H1 (cell line): ENCODE results near the gene PDE9A. TPM values are rescaled to one million over a fixed set of nuclear protein-coding genes. Genes with fewer than 3 reads are reported as not detected.

ENCODE experiments used
- CTCF ChIA-PET: fragments of 300-600 bp; sonication (Branson Sonifier 250); formaldehyde crosslinking; loops from one replicate; lab custom pipeline; 2021; ENCODE audit not compliant: partially characterized antibody; lab: Charles Lee
- POLR2A ChIA-PET: fragments of 300-600 bp; sonication (Branson Sonifier 250); formaldehyde crosslinking; loops from one replicate; lab custom pipeline; 2021; ENCODE audit warnings: inconsistent platforms; ENCODE audit not compliant: partially characterized antibody; lab: Charles Lee
- DNase-seq, 2 experiments: peaks; one replicate each; pipeline versions ENCODE4 v3.0.0 to v3.0.0-alpha.2; 2010 to 2022; ENCODE audit warnings: low spot score in 2 of 2, low read depth in 1 of 2, mixed read lengths in 1 of 2
- FAIRE-seq: peaks from 2 replicates; lab custom pipeline; 2011; peaks lifted over from hg19 to GRCh38; lab: Jason Lieb, UNC
- H2AFZ ChIP-seq: 2 replicates; pipeline ENCODE4 v1.8.1; 2012; ENCODE audit warnings: low read length, inconsistent platforms
- H2AK5ac ChIP-seq: 2 replicates; pipeline ENCODE4 v1.6.1; 2013; ENCODE audit warnings: low read depth, low read length
- H2BK120ac ChIP-seq: replicated peaks from 2 replicates; pipeline ENCODE3; 2013; ENCODE audit warnings: low read depth, low read length, inconsistent platforms
- H2BK12ac ChIP-seq: 2 replicates; pipeline ENCODE4 v1.6.1; 2013; ENCODE audit warnings: low read depth, low read length
- H2BK15ac ChIP-seq: 2 replicates; pipeline ENCODE4 v1.6.1; 2013; ENCODE audit warnings: low read length
- H2BK20ac ChIP-seq: 2 replicates; pipeline ENCODE4 v1.6.1; 2013; ENCODE audit warnings: low read length
- H2BK5ac ChIP-seq: 2 replicates; pipeline ENCODE4 v1.6.1; 2013; ENCODE audit warnings: low read depth, low read length
- H3K14ac ChIP-seq: 2 replicates; pipeline ENCODE4 v1.6.1; 2013; ENCODE audit warnings: inconsistent platforms; ENCODE audit not compliant: insufficient read length
- H3K18ac ChIP-seq: 2 replicates; pipeline ENCODE4 v1.6.1; 2013; ENCODE audit warnings: low read length; ENCODE audit errors: extremely low read depth
- H3K23ac ChIP-seq: 2 replicates; pipeline ENCODE4 v1.6.1; 2013; ENCODE audit warnings: inconsistent platforms; ENCODE audit not compliant: insufficient read length
- H3K23me2 ChIP-seq: 2 replicates; pipeline ENCODE4 v1.6.1; 2013; ENCODE audit warnings: low read depth, low read length
- H3K27ac ChIP-seq: 2 replicates; pipeline ENCODE4 v1.6.1; 2011; ENCODE audit warnings: low read depth, low read length, inconsistent platforms
- H3K27me3 ChIP-seq, 4 experiments: replicated peaks in 1 of 4; 1 replicate in 1 of 4; 2 replicates in 3 of 4; pipeline versions ENCODE4 v1.6.1 to v1.8.1; 2011 to 2013; ENCODE audit warnings: low read length in 3 of 4, mild to moderate bottlenecking in 3 of 4, inconsistent platforms in 2 of 4, mixed read lengths in 2 of 4, moderate library complexity in 1 of 4; ENCODE audit not compliant: control insufficient read depth in 3 of 4, insufficient read depth in 3 of 4; ENCODE audit errors: extremely low read depth in 1 of 4
- H3K36me3 ChIP-seq, 4 experiments: 2 replicates each; pipeline versions ENCODE4 v1.6.1 to v1.8.1; 2011 to 2013; ENCODE audit warnings: mild to moderate bottlenecking in 4 of 4, low read length in 3 of 4, moderate library complexity in 2 of 4, control low read depth in 1 of 4, inconsistent platforms in 1 of 4; ENCODE audit not compliant: insufficient read depth in 4 of 4, control insufficient read depth in 2 of 4
- H3K4ac ChIP-seq: replicated peaks from 2 replicates; pipeline ENCODE3; 2013; ENCODE audit warnings: low read length, low read depth, mixed read lengths, inconsistent platforms; ENCODE audit not compliant: insufficient read length
- H3K4me1 ChIP-seq, 4 experiments: replicated peaks in 1 of 4; 1 replicate in 1 of 4; 2 replicates in 3 of 4; pipeline versions ENCODE4 v1.6.1 to v1.8.1; 2011 to 2013; ENCODE audit warnings: low read length in 3 of 4, inconsistent platforms in 2 of 4, mixed read lengths in 1 of 4; ENCODE audit not compliant: insufficient read depth in 4 of 4, control insufficient read depth in 3 of 4
- H3K4me2 ChIP-seq, 2 experiments: 2 replicates each; pipeline versions ENCODE4 v1.6.1 to v1.8.1; 2011 to 2013; ENCODE audit warnings: low read depth in 2 of 2, low read length in 2 of 2, control low read depth in 1 of 2, inconsistent platforms in 1 of 2, mild to moderate bottlenecking in 1 of 2; ENCODE audit not compliant: insufficient read depth in 1 of 2
- H3K4me3 ChIP-seq, 4 experiments: fragments of 200-600, 300-600 bp in 1 of 4; sonication (generic), shearing (Covaris generic), sonication (Bioruptor Twin) in 1 of 4; 2 replicates each; pipeline versions ENCODE4 v1.5.1 to v1.8.1; 2011 to 2016; ENCODE audit warnings: low read length in 4 of 4, low read depth in 3 of 4, control low read depth in 2 of 4, inconsistent platforms in 2 of 4, mild to moderate bottlenecking in 2 of 4, mixed read lengths in 1 of 4, moderate library complexity in 1 of 4; ENCODE audit not compliant: insufficient read depth in 2 of 4; ENCODE audit errors: extremely low read depth in 1 of 4
- H3K56ac ChIP-seq: replicated peaks from 2 replicates; pipeline ENCODE3; 2013; ENCODE audit warnings: low read depth, mild to moderate bottlenecking, mixed read lengths, low read length, inconsistent platforms; ENCODE audit not compliant: insufficient read length
- H3K79me1 ChIP-seq: 2 replicates; pipeline ENCODE4 v1.6.1; 2013; ENCODE audit warnings: low read depth, low read length, control low read depth
- H3K79me2 ChIP-seq, 2 experiments: 2 replicates each; pipeline versions ENCODE4 v1.6.1 to v1.8.1; 2012 to 2013; ENCODE audit warnings: low read length in 2 of 2, mild to moderate bottlenecking in 2 of 2, inconsistent platforms in 1 of 2; ENCODE audit not compliant: insufficient read depth in 2 of 2, control insufficient read depth in 1 of 2
- H3K9ac ChIP-seq, 4 experiments: replicated peaks in 1 of 4; 1 replicate in 1 of 4; 2 replicates in 3 of 4; pipeline versions ENCODE4 v1.6.1 to v1.8.1; 2011 to 2013; ENCODE audit warnings: low read depth in 3 of 4, low read length in 3 of 4, control low read depth in 2 of 4, mild to moderate bottlenecking in 2 of 4, moderate library complexity in 2 of 4, inconsistent platforms in 1 of 4; ENCODE audit errors: extremely low read depth in 1 of 4
- H3K9me3 ChIP-seq, 2 experiments: 2 replicates each; pipeline versions ENCODE4 v1.6.1 to v1.8.1; 2012 to 2013; ENCODE audit warnings: mild to moderate bottlenecking in 2 of 2, moderate library complexity in 2 of 2, control low read depth in 1 of 2, inconsistent platforms in 1 of 2, low read depth in 1 of 2, low read length in 1 of 2, mixed read lengths in 1 of 2; ENCODE audit not compliant: insufficient read depth in 2 of 2
- H4K20me1 ChIP-seq, 2 experiments: replicated peaks in 1 of 2; 2 replicates each; pipeline versions ENCODE3 to v1.8.1; 2011 to 2013; ENCODE audit warnings: inconsistent platforms in 2 of 2, low read length in 2 of 2, mild to moderate bottlenecking in 1 of 2; ENCODE audit not compliant: insufficient read depth in 2 of 2, control insufficient read depth in 1 of 2
- H4K5ac ChIP-seq: 2 replicates; pipeline ENCODE4 v1.6.1; 2013; ENCODE audit warnings: low read length, low read depth, mixed read lengths, inconsistent platforms; ENCODE audit not compliant: insufficient read length
- H4K8ac ChIP-seq: 2 replicates; pipeline ENCODE4 v1.8.0; 2013; ENCODE audit warnings: mild to moderate bottlenecking, moderate library complexity, low read length, inconsistent platforms; ENCODE audit not compliant: insufficient read depth; ENCODE audit errors: extremely low read depth
- H4K91ac ChIP-seq: replicated peaks from 2 replicates; pipeline ENCODE3; 2013; ENCODE audit warnings: low read length, mixed read lengths, inconsistent platforms; ENCODE audit not compliant: insufficient read length
- ASH2L ChIP-seq: fragments of 200-600, 300-600 bp; sonication (generic); IDR thresholded peaks from one replicate; pipeline ENCODE4 v1.7.1; 2017; ENCODE audit warnings: low read length
- CEBPB ChIP-seq: IDR thresholded peaks from 2 replicates; pipeline ENCODE4 v1.6.1; 2012; ENCODE audit warnings: low read depth, low read length
- E2F6 ChIP-seq: IDR thresholded peaks from 2 replicates; pipeline ENCODE4 v1.6.1; 2012; ENCODE audit warnings: inconsistent platforms
- JUND ChIP-seq: IDR thresholded peaks from 2 replicates; pipeline ENCODE4 v1.6.1; 2011; ENCODE audit warnings: mild to moderate bottlenecking, improper control_type of control experiment, low read length
- KDM4A ChIP-seq: IDR thresholded peaks from one replicate; pipeline ENCODE4 v1.7.1; 2012; ENCODE audit warnings: low read depth, mild to moderate bottlenecking, moderate library complexity, low read length, inconsistent platforms; ENCODE audit not compliant: severe bottlenecking
- RAD21 ChIP-seq, 2 experiments: IDR thresholded peaks in 1 of 2; conservative IDR thresholded peaks in 1 of 2; 2 replicates each; pipeline ENCODE4 v1.6.1; 2011; ENCODE audit warnings: low read depth in 2 of 2, low read length in 2 of 2, improper control_type of control experiment in 1 of 2, inconsistent platforms in 1 of 2, mild to moderate bottlenecking in 1 of 2, moderate library complexity in 1 of 2
- SP4 ChIP-seq: IDR thresholded peaks from 2 replicates; pipeline ENCODE4 v1.6.1; 2012; ENCODE audit warnings: low read length, inconsistent platforms
- SRF ChIP-seq: IDR thresholded peaks from 2 replicates; pipeline ENCODE4 v1.6.1; 2011; ENCODE audit warnings: mild to moderate bottlenecking, low read depth, low read length, moderate library complexity
- WGBS, 2 experiments: shearing (Covaris generic) in 1 of 2; methylation state at CpG; one replicate each; pipeline versions ENCODE4 v1.1.6 to v1.1.7; 2013 to 2015; ENCODE audit warnings: low lambda C conversion rate in 2 of 2, mixed read lengths in 2 of 2, inconsistent platforms in 1 of 2, low coverage in 1 of 2, missing lambda C conversion rate in 1 of 2; ENCODE audit not compliant: insufficient replicate concordance in 2 of 2, insufficient coverage in 1 of 2, insufficient read length in 1 of 2; ENCODE audit errors: extremely low coverage in 1 of 2, missing lambda C conversion rate in 1 of 2; 5-methylcytosine and 5-hydroxymethylcytosine counted together
- polyA plus RNA-seq, 7 experiments: library from polyadenylated mRNA; depleted of rRNA in 3 of 7; stranded (reverse) in 5 of 7; unstranded in 2 of 7; fragments of >200 nt in 5 of 7; fragments of 200-250 nt in 2 of 7; gene quantifications; 1 replicate in 5 of 7; 2 replicates in 1 of 7; 4 replicates in 1 of 7; pipeline versions ENCODE4 v1.2.1 to v1.2.3, GENCODE V29; 2011 to 2013; ENCODE audit warnings: missing spikeins in 2 of 7, mixed read lengths in 2 of 7
- total RNA-seq: library from RNA; stranded (reverse); fragmentation: NEBNext Ultra II Directional; extraction: Animal tissue kit (Norgen Biotek cat#: 25700); gene quantifications from 2 replicates; pipeline ENCODE4 v1.2.1, GENCODE V29; 2021
- TF ChIP-seq, protein P1 (sequence below): IDR thresholded peaks from 2 replicates; pipeline ENCODE4 v1.6.1; 2012; ENCODE audit warnings: low read length, inconsistent platforms

PDE9A gene
- total and polyA plus RNA-seq, 2 of the 8 experiments (the other 6 are each of a cell fraction or from before 2014, with no cell fraction given), result 39.2 to 45.9 TPM

DNA sequence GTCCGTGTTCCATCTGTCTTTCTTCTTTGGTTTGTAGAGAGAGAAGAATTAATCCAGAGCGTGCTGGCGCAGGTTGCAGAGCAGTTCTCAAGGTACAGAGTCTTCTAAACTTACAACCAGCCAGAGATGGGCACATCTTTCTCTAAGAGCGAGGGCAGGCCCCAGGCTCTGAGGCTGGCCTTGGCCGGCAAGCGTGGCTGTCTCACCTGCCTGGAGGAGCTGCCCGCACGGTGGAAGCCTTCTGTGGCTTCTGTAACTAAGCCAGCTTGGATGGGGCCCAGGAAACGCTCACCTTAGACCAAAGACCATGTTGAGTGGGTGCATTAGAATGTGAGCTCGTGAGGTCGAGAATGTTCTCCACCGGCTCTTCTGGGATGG lies 78.6 kb downstream of the PDE9A start:
- Histone ChIP-seq H3K56ac (no peak overlapping the region), H2BK15ac (no peak overlapping the region)
- FAIRE-seq (no peak), DNase-seq (no peak)
- TF ChIP-seq SRF (no peak), JUND (no peak), KDM4A (no peak), SP4 (no peak), ASH2L (no peak), CEBPB (no peak), E2F6 (no peak), RAD21 (IDR thresholded peaks at IDR 0.05 in 1 of 2, conservative IDR thresholded peaks at IDR 0.05 in 1 of 2; ENCODE audit: low read depth in 2 of 2, low read length in 2 of 2) (no peak)
- TF ChIP-seq, protein P1, sequence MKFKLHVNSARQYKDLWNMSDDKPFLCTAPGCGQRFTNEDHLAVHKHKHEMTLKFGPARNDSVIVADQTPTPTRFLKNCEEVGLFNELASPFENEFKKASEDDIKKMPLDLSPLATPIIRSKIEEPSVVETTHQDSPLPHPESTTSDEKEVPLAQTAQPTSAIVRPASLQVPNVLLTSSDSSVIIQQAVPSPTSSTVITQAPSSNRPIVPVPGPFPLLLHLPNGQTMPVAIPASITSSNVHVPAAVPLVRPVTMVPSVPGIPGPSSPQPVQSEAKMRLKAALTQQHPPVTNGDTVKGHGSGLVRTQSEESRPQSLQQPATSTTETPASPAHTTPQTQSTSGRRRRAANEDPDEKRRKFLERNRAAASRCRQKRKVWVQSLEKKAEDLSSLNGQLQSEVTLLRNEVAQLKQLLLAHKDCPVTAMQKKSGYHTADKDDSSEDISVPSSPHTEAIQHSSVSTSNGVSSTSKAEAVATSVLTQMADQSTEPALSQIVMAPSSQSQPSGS, result no peak
- TF ChIP-seq, all 59 proteins: peak for 0
- no peak overlapping the region for H4K8ac ChIP-seq
- H4K20me1 ChIP-seq, result peaks cover 0 to 1% of the 10 kb centered on the region in 2 experiments
- no peak overlapping the region for H3K9ac ChIP-seq
- H2AK5ac ChIP-seq, result no peak overlapping the region
- H3K79me2 ChIP-seq, result no peaks in the 10 kb centered on the region
- H3K18ac ChIP-seq, result no peak overlapping the region
- ChIA-PET POLR2A (interaction anchor here (1.2 kb wide), 1 partner anchor 9 kb away, joined by 4 read pairs; no protein-coding TSS in a partner anchor), CTCF (interaction anchor here (0.9 kb wide), 1 partner anchor 53 kb away, joined by 4 read pairs; no protein-coding TSS in a partner anchor)
- H2BK5ac ChIP-seq, result no peak overlapping the region
- no peak overlapping the region for H4K5ac ChIP-seq
- no peak overlapping the region for H2BK20ac ChIP-seq
- no peak overlapping the region for H2AFZ ChIP-seq
- no peaks in the 10 kb centered on the region for H3K27me3 ChIP-seq
- no peaks in the 10 kb centered on the region for H3K9me3 ChIP-seq
- peaks cover 0 to 4% (median 1%) of the 10 kb centered on the region in 4 experiments; a peak in 2 of 7 replicates for H3K4me1 ChIP-seq
- no peak overlapping the region for H3K4me3 ChIP-seq
- H3K14ac ChIP-seq, result no peak overlapping the region
- no peak overlapping the region for H4K91ac ChIP-seq
- 94% methylated on average over 12 of the region's 12 CpGs; no CpG with 5 or more reads in 1 of the 2 experiments for WGBS, 2 experiments
- no peak overlapping the region for H3K4ac ChIP-seq
- 0 out of 2 replicates have a peak, but pooled peaks cover 1% of the 10 kb centered on the region for H3K79me1 ChIP-seq
- no peak overlapping the region for H2BK12ac ChIP-seq
- H3K4me2 ChIP-seq, result no peak overlapping the region
- no peak overlapping the region for H3K23ac ChIP-seq
- peaks cover 0 to 21% (median 11%) of the 10 kb centered on the region in 4 experiments; a peak in 5 of 8 replicates for H3K36me3 ChIP-seq
- H3K27ac ChIP-seq, result no peak overlapping the region
- H2BK120ac ChIP-seq, result no peak overlapping the region
- no peaks in the 10 kb centered on the region; the same call in 1 of the 2 replicates for H3K23me2 ChIP-seq
